Peyer's patch (tissue), 4 donors: ENCODE measurements around the gene CMTM7. TPM values are rescaled to one million over a fixed set of nuclear protein-coding genes. Genes with fewer than 3 reads are reported as not detected.
A peak's percentile ranks its signal among the peaks of the same experiment; 100 is the strongest.

Experiments
- DNase-seq, 3 donors: peaks; one replicate each; pipeline ENCODE4 v3.0.0-alpha.2; 2017 to 2019
- H3K27ac ChIP-seq, 4 donors: fragments of 200-600 bp; sonication (generic); one replicate each; pipeline ENCODE4 v1.5.1; 2016 to 2019
- H3K27me3 ChIP-seq, 2 donors: fragments of 200-600 bp; sonication (generic); one replicate each; pipeline ENCODE4 v1.5.1; 2019
- H3K36me3 ChIP-seq, 3 donors: fragments of 200-600 bp; sonication (generic); one replicate each; pipeline ENCODE4 v1.5.1; 2016 to 2019
- H3K4me1 ChIP-seq, 4 donors: fragments of 200-600 bp; sonication (generic); one replicate each; pipeline ENCODE4 v1.5.1; 2016 to 2019
- H3K4me3 ChIP-seq, 4 donors: fragments of 200-600 bp; sonication (generic); 1 replicate in 3 of 4; 2 replicates in 1 of 4; pipeline ENCODE4 v1.5.1; 2016 to 2019; ENCODE audit warnings: mild to moderate bottlenecking in 1 of 4
- H3K9me3 ChIP-seq, 4 donors: fragments of 200-600 bp; sonication (generic); one replicate each; pipeline ENCODE4 v1.5.1; 2016 to 2019; ENCODE audit warnings: mild to moderate bottlenecking in 1 of 4
- CTCF ChIP-seq, 6 experiments: fragments of 450-650 bp in 4 of 6; fragments of 200-600 bp in 2 of 6; sonication (generic) in 1 of 6; IDR thresholded peaks; one replicate each; pipeline ENCODE4 v1.5.1; 2017 to 2019; ENCODE audit warnings: antibody characterized with exemption in 6 of 6, mild to moderate bottlenecking in 3 of 6, moderate library complexity in 1 of 6
- POLR2A ChIP-seq, 2 donors: fragments of 450-650 bp; IDR thresholded peaks; one replicate each; pipeline ENCODE4 v1.5.1; 2017; ENCODE audit warnings: antibody characterized with exemption in 2 of 2, mild to moderate bottlenecking in 2 of 2, moderate library complexity in 2 of 2
- total RNA-seq, 4 donors: library from RNA; depleted of rRNA; stranded (reverse); fragments of >200 nt; gene quantifications; one replicate each; pipeline ENCODE4 v1.1.0, GENCODE V29; 2016

The CMTM7 gene
- total RNA-seq, 4 donors from 2014 or later, result 5.7 to 41.3 (median 10.5) TPM

GRCh38 chr3:32398531-32398930 is 6.9 kb downstream of the CMTM7 start:
- H3K4me1 ChIP-seq, result peaks cover 0 to 6% (median 3%) of the 10 kb centered on the region in 4 donors
- DNase-seq, result no peak
- TF ChIP-seq POLR2A (IDR thresholded peaks at IDR 0.05) (no peak), CTCF (IDR thresholded peaks at IDR 0.05) (no peak)
- H3K27me3 ChIP-seq, result no peaks in the 10 kb centered on the region
- peak overlapping the region in 2 of 4 donors; percentile 37 to 97 for H3K27ac ChIP-seq
- no peak overlapping the region for H3K4me3 ChIP-seq
- H3K9me3 ChIP-seq, result no peaks in the 10 kb centered on the region
- H3K36me3 ChIP-seq, result no peaks in the 10 kb centered on the region

- Histone ChIP-seq H3K4me3 (no peak overlapping the region), H3K4me1 (peaks cover 0 to 6% (median 3%) of the 10 kb centered on the region in 4 donors), H3K9me3 (no peaks in the 10 kb centered on the region), H3K27ac (peak overlapping the region in 2 of 4 donors; percentile 37 to 97), H3K36me3 (no peaks in the 10 kb centered on the region), H3K27me3 (no peaks in the 10 kb centered on the region)
- DNase-seq, result no peak
- TF ChIP-seq POLR2A (IDR thresholded peaks at IDR 0.05), result no peak
- TF ChIP-seq CTCF (IDR thresholded peaks at IDR 0.05), result peak; percentile 45 to 61 (median 48)
These were observed 7.5 kb downstream of the CMTM7 start for GRCh38 chr3:32399030-32399620.

GRCh38 chr3:32401126-32401525 is 9.5 kb downstream of the CMTM7 start:
- Histone ChIP-seq H3K36me3 (no peaks in the 10 kb centered on the region), H3K27me3 (no peaks in the 10 kb centered on the region), H3K27ac (peak overlapping the region; percentile 77 to 97 (median 82)), H3K4me3 (peak overlapping the region; percentile 46 to 53 (median 50)), H3K9me3 (no peaks in the 10 kb centered on the region), H3K4me1 (peaks cover 0 to 6% (median 3%) of the 10 kb centered on the region in 4 donors)
- DNase-seq, result no peak
- TF ChIP-seq CTCF (IDR thresholded peaks at IDR 0.05), result no peak
- TF ChIP-seq POLR2A (IDR thresholded peaks at IDR 0.05), result no peak

- TF ChIP-seq POLR2A (IDR thresholded peaks at IDR 0.05) (no peak), CTCF (IDR thresholded peaks at IDR 0.05) (no peak)
- Histone ChIP-seq H3K27me3 (no peaks in the 10 kb centered on the region), H3K4me1 (peaks cover 0 to 6% (median 3%) of the 10 kb centered on the region in 4 donors), H3K36me3 (no peaks in the 10 kb centered on the region), H3K9me3 (no peaks in the 10 kb centered on the region), H3K27ac (peak overlapping the region; percentile 77 to 97 (median 82)), H3K4me3 (peak overlapping the region; percentile 46 to 53 (median 50))
- peak; percentile 79 to 92 (median 89) for DNase-seq
These were observed 10.0 kb downstream of the CMTM7 start for GRCh38 chr3:32401556-32402081.

GRCh38 chr3:32403663-32404062 is 12.0 kb downstream of the CMTM7 start:
- TF ChIP-seq CTCF (IDR thresholded peaks at IDR 0.05) (no peak), POLR2A (IDR thresholded peaks at IDR 0.05) (no peak)
- DNase-seq, result no peak
- Histone ChIP-seq H3K4me1 (peaks cover 0 to 6% (median 3%) of the 10 kb centered on the region in 4 donors), H3K4me3 (no peak overlapping the region), H3K9me3 (no peaks in the 10 kb centered on the region), H3K27me3 (no peaks in the 10 kb centered on the region), H3K36me3 (no peaks in the 10 kb centered on the region), H3K27ac (peak overlapping the region in 1 of 4 donors; percentile 97)
